Endothelial cell (in vitro differentiated cells): ENCODE measurements around the gene ATAD3B. TPM values are rescaled to one million over a fixed set of nuclear protein-coding genes. Genes with fewer than 3 reads are reported as not detected.
A peak's percentile ranks its signal among the peaks of the same experiment; 100 is the strongest.

Experiments
- DNase-seq: peaks from one replicate; pipeline ENCODE4 v3.0.0; 2021; ENCODE audit warnings: low spot score
- H3K27ac Mint-ChIP-seq: one replicate; pipeline ENCODE4 v1.8.0; 2021; ENCODE audit warnings: mixed read lengths, inconsistent platforms; ENCODE audit not compliant: unreplicated experiment
- H3K27me3 Mint-ChIP-seq: one replicate; pipeline ENCODE4 v1.8.0; 2021; ENCODE audit warnings: mild to moderate bottlenecking, moderate library complexity, mixed read lengths, inconsistent platforms; ENCODE audit not compliant: unreplicated experiment
- H3K36me3 Mint-ChIP-seq: one replicate; pipeline ENCODE4 v1.8.0; 2021; ENCODE audit warnings: mild to moderate bottlenecking, low read depth, mixed read lengths, inconsistent platforms; ENCODE audit not compliant: unreplicated experiment
- H3K4me1 Mint-ChIP-seq: one replicate; pipeline ENCODE4 v1.8.0; 2021; ENCODE audit warnings: mild to moderate bottlenecking, mixed read lengths, inconsistent platforms; ENCODE audit not compliant: unreplicated experiment
- H3K4me3 Mint-ChIP-seq: one replicate; pipeline ENCODE4 v1.8.0; 2021; ENCODE audit warnings: mild to moderate bottlenecking, mixed read lengths, inconsistent platforms; ENCODE audit not compliant: unreplicated experiment
- H3K9me3 Mint-ChIP-seq: one replicate; pipeline ENCODE4 v1.8.0; 2021; ENCODE audit warnings: mixed read lengths, inconsistent platforms; ENCODE audit not compliant: unreplicated experiment
- total RNA-seq: library from RNA; stranded (reverse); fragmentation: NEBNext Ultra II Directional; extraction: Animal tissue kit (Norgen Biotek cat#: 25700); gene quantifications from one replicate; pipeline ENCODE4 v1.2.1, GENCODE V29; 2021; ENCODE audit not compliant: unreplicated experiment
- TF ChIP-seq, protein P1 (sequence below): fragments of 200-600 bp; sonication (generic); IDR thresholded peaks from one replicate; pipeline ENCODE4 v1.5.0; 2021; ENCODE audit warnings: antibody characterized with exemption; ENCODE audit not compliant: unreplicated experiment

ATAD3B gene
- total RNA-seq, 1 donor from 2014 or later = 27.2 TPM

DNA sequence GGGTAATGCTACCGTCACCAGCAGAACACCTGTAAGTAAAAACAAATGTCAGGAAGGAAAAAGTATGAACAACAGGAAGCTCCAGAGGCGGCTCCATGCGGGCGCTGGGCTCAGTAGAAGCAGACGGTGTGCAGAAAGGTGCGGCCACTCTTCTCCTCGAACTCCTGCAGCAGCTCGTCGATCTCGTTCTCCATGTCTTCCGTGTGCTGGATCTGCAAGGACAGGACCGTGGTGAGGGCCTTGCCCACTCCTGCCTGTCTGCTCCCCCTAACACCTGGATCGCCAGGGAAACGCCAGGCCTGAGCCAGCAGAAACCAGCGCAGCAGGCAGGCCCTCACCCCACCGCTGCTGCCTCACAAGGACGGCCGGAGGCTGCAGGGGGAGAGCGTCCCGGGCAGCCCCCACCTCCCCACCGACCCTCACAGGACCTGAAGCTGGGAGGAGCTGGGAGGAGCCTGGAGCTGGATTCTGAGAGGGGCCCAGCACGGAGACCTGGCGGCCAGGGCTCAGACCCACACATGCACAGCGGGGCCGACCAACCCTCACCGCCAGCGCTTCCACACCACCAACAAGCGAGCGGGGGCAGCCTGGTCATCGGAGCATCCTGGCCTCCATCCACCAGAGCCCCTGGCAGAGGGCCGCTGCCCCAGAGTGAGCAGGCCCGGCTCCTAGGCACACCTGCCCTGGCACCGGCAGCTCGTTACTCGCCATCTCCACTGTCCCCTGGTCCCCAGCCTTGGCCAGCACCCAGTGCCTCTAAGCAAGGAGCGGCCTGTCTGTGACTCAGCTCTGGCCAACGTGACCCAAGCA is 70.6 kb downstream of the ATAD3B start:
- DNase-seq = no peak
- H3K27me3 Mint-ChIP-seq = peaks cover 19% of the 10 kb centered on the region
- TF ChIP-seq, protein P1, sequence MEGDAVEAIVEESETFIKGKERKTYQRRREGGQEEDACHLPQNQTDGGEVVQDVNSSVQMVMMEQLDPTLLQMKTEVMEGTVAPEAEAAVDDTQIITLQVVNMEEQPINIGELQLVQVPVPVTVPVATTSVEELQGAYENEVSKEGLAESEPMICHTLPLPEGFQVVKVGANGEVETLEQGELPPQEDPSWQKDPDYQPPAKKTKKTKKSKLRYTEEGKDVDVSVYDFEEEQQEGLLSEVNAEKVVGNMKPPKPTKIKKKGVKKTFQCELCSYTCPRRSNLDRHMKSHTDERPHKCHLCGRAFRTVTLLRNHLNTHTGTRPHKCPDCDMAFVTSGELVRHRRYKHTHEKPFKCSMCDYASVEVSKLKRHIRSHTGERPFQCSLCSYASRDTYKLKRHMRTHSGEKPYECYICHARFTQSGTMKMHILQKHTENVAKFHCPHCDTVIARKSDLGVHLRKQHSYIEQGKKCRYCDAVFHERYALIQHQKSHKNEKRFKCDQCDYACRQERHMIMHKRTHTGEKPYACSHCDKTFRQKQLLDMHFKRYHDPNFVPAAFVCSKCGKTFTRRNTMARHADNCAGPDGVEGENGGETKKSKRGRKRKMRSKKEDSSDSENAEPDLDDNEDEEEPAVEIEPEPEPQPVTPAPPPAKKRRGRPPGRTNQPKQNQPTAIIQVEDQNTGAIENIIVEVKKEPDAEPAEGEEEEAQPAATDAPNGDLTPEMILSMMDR = no peak
- H3K9me3 Mint-ChIP-seq = no peaks in the 10 kb centered on the region
- peaks cover 15% of the 10 kb centered on the region for H3K36me3 Mint-ChIP-seq
- peak overlapping the region; percentile 60 for H3K4me3 Mint-ChIP-seq
- no peak overlapping the region for H3K27ac Mint-ChIP-seq
- peaks cover 8% of the 10 kb centered on the region for H3K4me1 Mint-ChIP-seq

DNA sequence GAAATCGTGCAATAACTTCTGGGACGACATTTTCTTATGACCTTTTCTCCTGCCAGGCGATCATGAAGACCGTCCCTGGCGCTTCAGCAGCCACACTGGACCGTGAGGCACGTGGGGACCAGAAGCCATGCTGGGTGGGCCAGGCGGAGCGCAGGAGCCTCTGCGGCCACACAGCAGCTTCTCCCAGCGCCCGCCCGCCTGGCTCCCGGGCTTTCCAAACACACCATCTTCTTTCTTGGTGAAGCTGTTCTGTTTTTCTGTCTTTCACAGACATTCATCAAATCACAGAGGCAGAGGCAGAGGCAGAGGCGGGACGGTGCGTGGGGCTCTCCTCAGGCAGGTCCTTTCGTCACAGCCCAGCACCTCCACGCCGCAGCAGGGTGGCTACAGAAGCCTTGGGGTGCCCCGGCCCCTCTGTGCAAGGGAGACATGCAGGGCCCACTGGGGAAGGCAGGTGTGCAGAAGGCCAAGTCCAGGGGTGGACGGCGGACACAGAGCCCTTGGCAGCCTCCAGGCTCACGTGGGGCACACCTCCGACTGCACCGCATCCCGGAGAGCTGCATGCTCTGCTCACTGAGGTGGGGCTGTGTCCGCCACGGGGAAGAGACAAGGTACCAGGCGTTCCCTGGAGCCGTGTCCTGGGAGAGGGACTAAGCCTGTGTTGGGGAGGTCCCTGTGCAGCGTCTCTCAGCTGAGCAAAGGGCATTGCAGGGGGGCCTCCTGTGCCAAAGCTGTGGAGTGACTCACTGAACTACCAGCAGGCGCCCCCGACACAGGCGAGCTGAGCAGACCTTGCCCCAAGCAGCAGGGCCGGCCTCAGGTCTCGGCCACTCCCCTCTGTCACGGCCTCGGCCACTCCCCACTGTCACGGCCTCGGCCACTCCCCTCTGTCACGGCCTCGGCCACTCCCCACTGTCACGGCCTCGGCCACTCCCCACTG is 71.5 kb downstream of the ATAD3B start:
- TF ChIP-seq, protein P1 = no peak
- no peak for DNase-seq
- Mint-ChIP-seq H3K27me3 (peaks cover 12% of the 10 kb centered on the region), H3K9me3 (no peaks in the 10 kb centered on the region), H3K4me3 (no peak overlapping the region), H3K27ac (no peak overlapping the region), H3K4me1 (peaks cover 8% of the 10 kb centered on the region), H3K36me3 (peaks cover 15% of the 10 kb centered on the region)

DNA sequence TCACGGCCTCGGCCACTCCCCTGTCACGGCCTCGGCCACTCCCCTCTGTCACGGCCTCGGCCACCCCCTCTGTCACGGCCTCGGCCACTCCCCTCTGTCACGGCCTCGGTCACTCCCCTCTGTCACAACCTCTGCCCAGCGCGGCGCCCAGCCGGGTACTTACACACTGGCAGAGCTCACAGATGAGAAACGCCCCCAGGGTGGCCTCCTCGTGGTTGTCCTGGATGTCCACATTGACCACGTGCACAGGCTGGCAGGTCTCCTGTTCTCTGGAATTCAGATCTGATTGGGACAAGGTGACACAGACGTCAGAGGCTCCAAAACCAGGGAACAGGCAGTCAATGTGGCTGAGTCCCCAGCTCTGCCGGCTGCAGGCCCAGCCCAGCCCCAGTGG is 72.1 kb downstream of the ATAD3B start:
- no peak for DNase-seq
- Mint-ChIP-seq H3K4me3 (no peak overlapping the region), H3K36me3 (peaks cover 15% of the 10 kb centered on the region), H3K9me3 (no peaks in the 10 kb centered on the region), H3K27ac (no peak overlapping the region), H3K4me1 (peaks cover 8% of the 10 kb centered on the region), H3K27me3 (peaks cover 10% of the 10 kb centered on the region)
- TF ChIP-seq, protein P1 = no peak

DNA sequence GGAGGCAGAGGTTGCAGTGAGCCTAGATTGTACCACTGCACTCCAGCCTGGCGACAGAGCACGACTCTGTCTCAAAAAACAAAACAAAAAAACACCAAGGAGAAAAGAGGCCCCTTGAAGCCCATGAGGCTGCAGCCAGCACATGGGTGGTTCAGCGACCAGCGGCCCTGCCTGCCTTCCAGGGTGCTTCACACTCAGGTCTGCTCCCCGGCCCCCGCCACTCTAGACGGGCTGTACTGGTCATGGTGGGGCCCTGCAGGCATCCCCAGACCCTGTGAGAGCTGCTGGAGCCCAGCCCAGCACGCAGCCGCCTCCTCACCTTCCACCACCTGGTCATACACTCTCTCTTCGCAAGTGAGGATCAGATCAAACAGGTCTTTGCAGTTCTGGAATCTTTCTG is 73.0 kb downstream of the ATAD3B start:
- no peak overlapping the region for H3K4me3 Mint-ChIP-seq
- no peak for DNase-seq
- peaks cover 8% of the 10 kb centered on the region for H3K27me3 Mint-ChIP-seq
- peaks cover 15% of the 10 kb centered on the region for H3K36me3 Mint-ChIP-seq
- no peak overlapping the region for H3K27ac Mint-ChIP-seq
- TF ChIP-seq, protein P1 = no peak
- no peaks in the 10 kb centered on the region for H3K9me3 Mint-ChIP-seq
- peaks cover 8% of the 10 kb centered on the region for H3K4me1 Mint-ChIP-seq

Other genes starting within 250 kb of the ATAD3B start
- 130 TPM for gene SDF4, start 239.8 kb upstream of the ATAD3B start, total RNA-seq
- 43.2 TPM for gene B3GALT6, start 239.5 kb upstream of the ATAD3B start, total RNA-seq
- 0.69 TPM for gene C1QTNF12, start 225.0 kb upstream of the ATAD3B start, total RNA-seq
- 71.9 TPM for gene UBE2J2, start 197.9 kb upstream of the ATAD3B start, total RNA-seq
- 3.9 TPM for gene SCNN1D, start 191.3 kb upstream of the ATAD3B start, total RNA-seq
- 54.0 TPM for gene ACAP3, start 163.8 kb upstream of the ATAD3B start, total RNA-seq
- gene PUSL1, start 163.2 kb upstream of the ATAD3B start, total RNA-seq = 14.0 TPM
- gene INTS11, start 147.1 kb upstream of the ATAD3B start, total RNA-seq = 104 TPM
- 26.0 TPM for gene CPTP, start 147.0 kb upstream of the ATAD3B start, total RNA-seq
- 1.2 TPM for gene TAS1R3, start 140.5 kb upstream of the ATAD3B start, total RNA-seq
- gene DVL1, start 122.3 kb upstream of the ATAD3B start, total RNA-seq = 26.7 TPM
- gene MXRA8, start 113.2 kb upstream of the ATAD3B start, total RNA-seq = 0.64 TPM
- gene AURKAIP1, start 96.6 kb upstream of the ATAD3B start, total RNA-seq = 128 TPM
- 266 TPM for gene CCNL2, start 72.4 kb upstream of the ATAD3B start, total RNA-seq
- gene MRPL20, start 64.5 kb upstream of the ATAD3B start, total RNA-seq = 95.0 TPM
- 0.31 TPM for gene ANKRD65, start 50.5 kb upstream of the ATAD3B start, total RNA-seq
- 34.2 TPM for gene VWA1, start 36.1 kb upstream of the ATAD3B start, total RNA-seq
- gene ATAD3C, start 22.1 kb upstream of the ATAD3B start, total RNA-seq = 2.9 TPM
- 30.4 TPM for gene ATAD3A, start 40.4 kb downstream of the ATAD3B start, total RNA-seq
- gene TMEM240, start 68.9 kb downstream of the ATAD3B start, total RNA-seq = 6.6 TPM
- gene SSU72, start 103.1 kb downstream of the ATAD3B start, total RNA-seq = 114 TPM
- 11.6 TPM for gene FNDC10, start 128.4 kb downstream of the ATAD3B start, total RNA-seq
- gene MIB2, start 143.7 kb downstream of the ATAD3B start, total RNA-seq = 84.4 TPM
- gene MMP23B, start 160.4 kb downstream of the ATAD3B start, total RNA-seq = 26.7 TPM
- gene CDK11B, start 187.2 kb downstream of the ATAD3B start, total RNA-seq = 71.0 TPM
- gene SLC35E2B, start 221.0 kb downstream of the ATAD3B start, total RNA-seq = 140 TPM